Nephron progenitor cell (in vitro differentiated cells): ENCODE results near the gene SERINC3.
A peak's percentile ranks its signal among the peaks of the same experiment; 100 is the strongest.

Experiments used
- DNase-seq: peaks from one replicate; pipeline ENCODE4 v3.0.0; 2021
- H3K27ac Mint-ChIP-seq: 2 replicates; pipeline ENCODE4 v1.8.0; 2021; ENCODE audit warnings: mild to moderate bottlenecking, moderate library complexity, mixed read lengths
- H3K27me3 Mint-ChIP-seq: 2 replicates; pipeline ENCODE4 v1.8.0; 2021; ENCODE audit warnings: mild to moderate bottlenecking, low read depth, mixed read lengths; ENCODE audit not compliant: poor library complexity
- H3K36me3 Mint-ChIP-seq: 2 replicates; pipeline ENCODE4 v1.8.0; 2021; ENCODE audit warnings: low read depth, mixed read lengths
- H3K4me1 Mint-ChIP-seq: 2 replicates; pipeline ENCODE4 v1.8.0; 2021; ENCODE audit warnings: mixed read lengths
- H3K4me3 Mint-ChIP-seq: 2 replicates; pipeline ENCODE4 v1.8.0; 2021; ENCODE audit warnings: mild to moderate bottlenecking, moderate library complexity, mixed read lengths
- H3K9me3 Mint-ChIP-seq: 2 replicates; pipeline ENCODE4 v1.8.0; 2021; ENCODE audit warnings: mild to moderate bottlenecking, moderate library complexity, mixed read lengths
- CTCF ChIP-seq: fragments of 200-600 bp; sonication (generic); IDR thresholded peaks from 2 replicates; pipeline ENCODE4 v1.5.0; 2021; ENCODE audit warnings: antibody characterized with exemption

Gene SERINC3

GRCh38 chr20:44481719-44482416 is 40.0 kb downstream of the SERINC3 start:
- DNase-seq, result no peak
- Mint-ChIP-seq H3K27me3 (no peaks in the 10 kb centered on the region), H3K27ac (no peak overlapping the region), H3K36me3 (peaks cover 38% of the 10 kb centered on the region), H3K4me3 (no peak overlapping the region), H3K4me1 (peaks cover 15% of the 10 kb centered on the region), H3K9me3 (no peaks in the 10 kb centered on the region)
- no peak for TF ChIP-seq CTCF

- Mint-ChIP-seq H3K27ac (peak overlapping the region; percentile 69), H3K9me3 (no peaks in the 10 kb centered on the region), H3K27me3 (no peaks in the 10 kb centered on the region), H3K4me1 (peaks cover 33% of the 10 kb centered on the region), H3K4me3 (no peak overlapping the region), H3K36me3 (peaks cover 33% of the 10 kb centered on the region)
- no peak for TF ChIP-seq CTCF
- no peak for DNase-seq
These were observed 41.8 kb downstream of the SERINC3 start for GRCh38 chr20:44480097-44480496.

GRCh38 chr20:44479643-44480042 is 42.2 kb downstream of the SERINC3 start:
- no peaks in the 10 kb centered on the region for H3K27me3 Mint-ChIP-seq
- H3K36me3 Mint-ChIP-seq, result peaks cover 33% of the 10 kb centered on the region
- H3K9me3 Mint-ChIP-seq, result no peaks in the 10 kb centered on the region

GRCh38 chr20:44478206-44478605 is 43.7 kb downstream of the SERINC3 start:
- Mint-ChIP-seq H3K27me3 (peaks cover 3% of the 10 kb centered on the region), H3K27ac (peak overlapping the region; percentile 66), H3K4me3 (no peak overlapping the region), H3K9me3 (no peaks in the 10 kb centered on the region), H3K36me3 (peaks cover 23% of the 10 kb centered on the region), H3K4me1 (peaks cover 39% of the 10 kb centered on the region)
- TF ChIP-seq CTCF, result no peak
- DNase-seq, result no peak

More at GRCh38 chr20:44479643-44480042, 42.2 kb downstream of the SERINC3 start:
- Mint-ChIP-seq H3K4me3 (no peak overlapping the region), H3K4me1 (peaks cover 37% of the 10 kb centered on the region), H3K27ac (no peak overlapping the region)
- TF ChIP-seq CTCF, result no peak
- DNase-seq, result no peak

- Mint-ChIP-seq H3K9me3 (no peaks in the 10 kb centered on the region), H3K27me3 (peaks cover 3% of the 10 kb centered on the region), H3K4me1 (peaks cover 39% of the 10 kb centered on the region), H3K36me3 (peaks cover 20% of the 10 kb centered on the region), H3K27ac (no peak overlapping the region), H3K4me3 (peak overlapping the region; percentile 93)
- DNase-seq, result no peak
- no peak for TF ChIP-seq CTCF
These were observed 44.7 kb downstream of the SERINC3 start for GRCh38 chr20:44477151-44477550.
